Chondrocyte (in vitro differentiated cells): ENCODE results near the gene NFASC. TPM values are rescaled to one million over a fixed set of nuclear protein-coding genes. Genes with fewer than 3 reads are reported as not detected.

Experiments used
- DNase-seq: peaks from one replicate; pipeline ENCODE4 v3.0.0; 2021; ENCODE audit warnings: mixed read lengths, low spot score
- H3K27ac Mint-ChIP-seq: one replicate; pipeline ENCODE4 v1.8.0; 2021; ENCODE audit warnings: mild to moderate bottlenecking, moderate library complexity, mixed read lengths; ENCODE audit not compliant: unreplicated experiment
- H3K27me3 Mint-ChIP-seq: 2 replicates; pipeline ENCODE4 v1.8.0; 2021; ENCODE audit warnings: low read depth, mixed read lengths
- H3K36me3 Mint-ChIP-seq: 2 replicates; pipeline ENCODE4 v1.8.0; 2021; ENCODE audit warnings: low read depth, mixed read lengths
- H3K4me1 Mint-ChIP-seq: 2 replicates; pipeline ENCODE4 v1.8.0; 2021; ENCODE audit warnings: low read depth, mild to moderate bottlenecking, mixed read lengths
- H3K4me3 Mint-ChIP-seq: one replicate; pipeline ENCODE4 v1.8.0; 2021; ENCODE audit warnings: mild to moderate bottlenecking, moderate library complexity, mixed read lengths; ENCODE audit not compliant: unreplicated experiment
- H3K9me3 Mint-ChIP-seq: 2 replicates; pipeline ENCODE4 v1.8.0; 2021; ENCODE audit warnings: low read depth, mixed read lengths
- total RNA-seq: library from RNA; stranded (reverse); gene quantifications from 3 replicates; pipeline ENCODE4 v1.2.1, GENCODE V29; 2021
- TF ChIP-seq, protein P1 (sequence below): fragments of 200-600 bp; sonication (generic); IDR thresholded peaks from 2 replicates; pipeline ENCODE4 v1.5.0; 2021; ENCODE audit warnings: antibody characterized with exemption, mild to moderate bottlenecking, moderate library complexity

Gene NFASC
- total RNA-seq, 1 donor from 2014 or later, result 0.20 TPM

DNA sequence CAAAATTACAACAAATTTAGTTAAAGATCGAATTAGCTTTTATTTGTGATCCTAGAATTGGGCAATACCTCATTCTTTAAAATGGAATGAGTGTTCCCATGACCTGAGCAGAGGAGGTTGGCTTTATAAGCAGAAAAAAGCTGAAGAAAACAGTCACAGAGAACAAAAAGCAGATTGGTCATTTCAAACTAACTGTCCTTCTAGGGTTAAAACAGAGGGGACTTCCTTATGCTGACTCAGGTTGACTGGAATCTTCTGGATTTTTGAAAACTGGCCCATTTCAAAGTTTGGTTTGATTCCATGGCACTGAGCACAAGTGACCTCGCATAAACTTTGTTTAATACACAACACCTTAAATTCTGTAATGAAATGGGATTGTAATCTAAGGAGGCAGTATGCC lies 17.6 kb downstream of the NFASC start:
- no peak for DNase-seq
- TF ChIP-seq, protein P1, sequence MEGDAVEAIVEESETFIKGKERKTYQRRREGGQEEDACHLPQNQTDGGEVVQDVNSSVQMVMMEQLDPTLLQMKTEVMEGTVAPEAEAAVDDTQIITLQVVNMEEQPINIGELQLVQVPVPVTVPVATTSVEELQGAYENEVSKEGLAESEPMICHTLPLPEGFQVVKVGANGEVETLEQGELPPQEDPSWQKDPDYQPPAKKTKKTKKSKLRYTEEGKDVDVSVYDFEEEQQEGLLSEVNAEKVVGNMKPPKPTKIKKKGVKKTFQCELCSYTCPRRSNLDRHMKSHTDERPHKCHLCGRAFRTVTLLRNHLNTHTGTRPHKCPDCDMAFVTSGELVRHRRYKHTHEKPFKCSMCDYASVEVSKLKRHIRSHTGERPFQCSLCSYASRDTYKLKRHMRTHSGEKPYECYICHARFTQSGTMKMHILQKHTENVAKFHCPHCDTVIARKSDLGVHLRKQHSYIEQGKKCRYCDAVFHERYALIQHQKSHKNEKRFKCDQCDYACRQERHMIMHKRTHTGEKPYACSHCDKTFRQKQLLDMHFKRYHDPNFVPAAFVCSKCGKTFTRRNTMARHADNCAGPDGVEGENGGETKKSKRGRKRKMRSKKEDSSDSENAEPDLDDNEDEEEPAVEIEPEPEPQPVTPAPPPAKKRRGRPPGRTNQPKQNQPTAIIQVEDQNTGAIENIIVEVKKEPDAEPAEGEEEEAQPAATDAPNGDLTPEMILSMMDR, result no peak
- Mint-ChIP-seq H3K4me3 (no peak overlapping the region), H3K27ac (no peak overlapping the region), H3K9me3 (no peaks in the 10 kb centered on the region), H3K4me1 (peaks cover 3% of the 10 kb centered on the region), H3K27me3 (peaks cover 32% of the 10 kb centered on the region), H3K36me3 (peaks cover 2% of the 10 kb centered on the region)

DNA sequence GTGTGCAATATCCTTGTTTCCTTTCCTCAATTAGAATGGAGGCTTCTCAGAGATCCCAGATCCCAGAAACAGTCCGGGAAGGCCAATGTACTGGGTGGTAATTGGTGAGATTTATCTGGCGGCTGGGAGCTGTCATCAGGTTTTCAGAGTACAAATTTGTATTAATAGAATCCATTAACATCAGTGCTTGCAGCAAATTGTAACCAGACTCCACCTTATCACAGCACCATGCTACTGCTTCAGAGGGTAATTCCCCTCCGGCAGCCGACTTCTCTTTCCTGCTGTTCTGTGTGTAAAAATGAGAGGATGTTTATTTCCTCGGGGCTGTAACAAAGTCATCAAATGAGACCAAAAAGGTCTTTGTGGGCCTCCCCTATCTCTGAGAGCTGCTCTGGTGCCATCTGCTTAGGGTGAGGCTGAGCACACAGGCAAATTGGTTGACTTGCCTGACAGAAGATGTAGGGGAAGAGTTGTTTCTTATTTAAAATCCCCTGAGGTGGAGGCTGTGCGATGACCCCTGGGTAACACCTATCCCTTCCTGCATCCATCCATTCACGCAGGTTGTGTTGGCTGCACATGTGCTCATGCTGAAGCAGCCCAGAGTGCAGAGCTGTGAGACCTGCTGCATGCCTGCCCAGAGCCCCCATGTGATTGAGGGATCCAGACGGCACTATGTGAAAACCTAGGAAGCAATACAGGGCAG lies 19.2 kb downstream of the NFASC start:
- Mint-ChIP-seq H3K27me3 (peaks cover 39% of the 10 kb centered on the region), H3K9me3 (no peaks in the 10 kb centered on the region), H3K27ac (no peak overlapping the region), H3K4me1 (peaks cover 3% of the 10 kb centered on the region), H3K36me3 (peaks cover 2% of the 10 kb centered on the region), H3K4me3 (no peak overlapping the region)
- no peak for DNase-seq
- TF ChIP-seq, protein P1, result no peak

- H3K9me3 Mint-ChIP-seq, result no peaks in the 10 kb centered on the region
- no peak overlapping the region for H3K4me3 Mint-ChIP-seq
- DNase-seq, result no peak
- no peak overlapping the region for H3K27ac Mint-ChIP-seq
- peaks cover 3% of the 10 kb centered on the region for H3K4me1 Mint-ChIP-seq
- H3K36me3 Mint-ChIP-seq, result peaks cover 2% of the 10 kb centered on the region
- TF ChIP-seq, protein P1, result no peak
- H3K27me3 Mint-ChIP-seq, result peaks cover 50% of the 10 kb centered on the region
Observed at GRCh38 chr1:204891860-204892259, 21.2 kb downstream of the NFASC start.

GRCh38 chr1:204894031-204894430 lies 23.4 kb downstream of the NFASC start:
- no peaks in the 10 kb centered on the region for H3K36me3 Mint-ChIP-seq
- peaks cover 54% of the 10 kb centered on the region for H3K27me3 Mint-ChIP-seq
- H3K27ac Mint-ChIP-seq, result no peak overlapping the region
- no peaks in the 10 kb centered on the region for H3K4me1 Mint-ChIP-seq
- no peak for DNase-seq
- H3K9me3 Mint-ChIP-seq, result no peaks in the 10 kb centered on the region
- TF ChIP-seq, protein P1, result no peak
- H3K4me3 Mint-ChIP-seq, result no peak overlapping the region

DNA sequence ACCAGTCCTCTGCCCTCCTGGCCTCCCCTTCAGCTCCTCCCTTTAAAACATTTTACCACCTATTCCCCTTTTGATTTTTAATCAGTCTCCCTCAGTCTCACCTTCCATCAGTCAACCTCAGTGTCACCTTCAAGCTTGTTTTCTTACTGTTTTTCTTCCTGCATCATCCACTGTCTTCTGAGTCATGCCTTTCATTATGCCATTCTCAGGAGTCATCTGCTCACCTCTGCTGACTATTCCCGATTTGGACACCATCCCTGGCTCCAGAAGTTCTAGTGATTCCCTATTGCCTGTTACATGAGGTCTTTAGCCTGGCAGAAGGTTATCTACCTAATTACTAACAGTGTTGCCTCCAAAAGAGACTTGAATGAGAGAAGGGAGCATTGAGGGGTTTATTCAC lies 23.9 kb downstream of the NFASC start:
- H3K27ac Mint-ChIP-seq, result no peak overlapping the region
- no peak for DNase-seq
- no peaks in the 10 kb centered on the region for H3K36me3 Mint-ChIP-seq
- TF ChIP-seq, protein P1, result no peak
- no peaks in the 10 kb centered on the region for H3K4me1 Mint-ChIP-seq
- no peaks in the 10 kb centered on the region for H3K9me3 Mint-ChIP-seq
- no peak overlapping the region for H3K4me3 Mint-ChIP-seq
- H3K27me3 Mint-ChIP-seq, result peaks cover 56% of the 10 kb centered on the region
